H1 (cell line): ENCODE data around the gene IGLON5. TPM values are rescaled to one million over a fixed set of nuclear protein-coding genes. Genes with fewer than 3 reads are reported as not detected.

Experiments used
- CEBPB ChIP-seq: IDR thresholded peaks from 2 replicates; pipeline ENCODE4 v1.6.1; 2012; ENCODE audit warnings: low read depth, low read length
- PHF8 ChIP-seq: fragments of 200-600 bp; sonication (generic); conservative IDR thresholded peaks from 2 replicates; pipeline ENCODE4 v1.7.1; 2012; ENCODE audit warnings: low read depth, mild to moderate bottlenecking, inconsistent platforms, low read length, moderate library complexity
- POLR2AphosphoS5 ChIP-seq: IDR thresholded peaks from 2 replicates; pipeline ENCODE4 v1.6.1; 2011; ENCODE audit warnings: low read depth, low read length
- RXRA ChIP-seq: IDR thresholded peaks from 2 replicates; pipeline ENCODE4 v1.6.1; 2011; ENCODE audit warnings: low read depth, mild to moderate bottlenecking, low read length, moderate library complexity; ENCODE audit not compliant: insufficient read depth
- polyA plus RNA-seq, 7 experiments: library from polyadenylated mRNA; depleted of rRNA in 3 of 7; stranded (reverse) in 5 of 7; unstranded in 2 of 7; fragments of >200 nt in 5 of 7; fragments of 200-250 nt in 2 of 7; gene quantifications; 1 replicate in 5 of 7; 2 replicates in 1 of 7; 4 replicates in 1 of 7; pipeline versions ENCODE4 v1.2.1 to v1.2.3, GENCODE V29; 2011 to 2013; ENCODE audit warnings: missing spikeins in 2 of 7, mixed read lengths in 2 of 7
- total RNA-seq: library from RNA; stranded (reverse); fragmentation: NEBNext Ultra II Directional; extraction: Animal tissue kit (Norgen Biotek cat#: 25700); gene quantifications from 2 replicates; pipeline ENCODE4 v1.2.1, GENCODE V29; 2021
- TF ChIP-seq, protein P1 (sequence below): fragments of 300-600 bp; sonication (generic); IDR thresholded peaks from 2 replicates; pipeline ENCODE4 v1.7.1; 2012; ENCODE audit warnings: low read length, moderate library complexity, mild to moderate bottlenecking, inconsistent platforms; ENCODE audit not compliant: insufficient replicate concordance
- TF ChIP-seq, protein P2 (sequence below), 3 experiments: IDR thresholded peaks; 1 replicate in 2 of 3; 2 replicates in 1 of 3; pipeline versions ENCODE4 v1.5.1 to v1.6.1; 2011; ENCODE audit warnings: low read length in 3 of 3, mild to moderate bottlenecking in 3 of 3, inconsistent platforms in 2 of 3, low read depth in 1 of 3, moderate library complexity in 1 of 3; ENCODE audit not compliant: insufficient read depth in 1 of 3; ENCODE audit errors: control extremely low read depth in 1 of 3
- TF ChIP-seq, protein P3 (sequence below): IDR thresholded peaks from 2 replicates; pipeline ENCODE4 v1.6.1; 2011; ENCODE audit warnings: low read length, improper control_type of control experiment

Gene IGLON5
- total and polyA plus RNA-seq, 2 of the 8 experiments (the other 6 are each of a cell fraction or from before 2014, with no cell fraction given), result 31.8 to 34.6 TPM

DNA sequence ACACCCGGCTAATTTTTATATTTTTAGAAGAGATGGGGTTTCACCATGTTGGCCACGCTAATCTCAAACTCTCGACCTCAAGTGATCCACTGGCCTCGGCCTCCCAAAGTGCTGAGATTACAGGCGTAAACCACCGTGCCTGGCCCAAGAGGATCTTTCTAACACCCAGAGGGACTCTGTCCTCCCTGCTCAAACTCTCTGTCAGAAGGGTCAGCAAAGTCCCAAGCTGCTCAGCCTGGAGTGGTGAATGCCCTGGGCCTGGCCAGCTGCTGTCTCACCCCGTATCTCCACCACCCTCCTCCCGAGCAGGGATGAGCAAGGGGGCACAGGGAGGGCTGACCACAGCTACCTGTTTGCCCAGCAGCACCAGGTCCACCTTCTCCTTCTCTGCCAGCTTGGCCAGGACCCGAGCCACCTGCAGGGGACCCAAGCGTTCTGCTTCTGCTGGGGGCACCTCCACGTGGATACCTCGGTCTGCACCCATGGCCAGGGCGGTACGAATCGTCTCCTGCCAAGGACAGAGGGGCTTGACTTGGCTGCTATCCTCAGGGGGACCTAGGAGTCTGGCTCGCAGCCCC lies 41.4 kb downstream of the IGLON5 start (continued):
- TF ChIP-seq RXRA (no peak), POLR2AphosphoS5 (no peak), CEBPB (no peak), PHF8 (no peak)
- TF ChIP-seq, protein P1, sequence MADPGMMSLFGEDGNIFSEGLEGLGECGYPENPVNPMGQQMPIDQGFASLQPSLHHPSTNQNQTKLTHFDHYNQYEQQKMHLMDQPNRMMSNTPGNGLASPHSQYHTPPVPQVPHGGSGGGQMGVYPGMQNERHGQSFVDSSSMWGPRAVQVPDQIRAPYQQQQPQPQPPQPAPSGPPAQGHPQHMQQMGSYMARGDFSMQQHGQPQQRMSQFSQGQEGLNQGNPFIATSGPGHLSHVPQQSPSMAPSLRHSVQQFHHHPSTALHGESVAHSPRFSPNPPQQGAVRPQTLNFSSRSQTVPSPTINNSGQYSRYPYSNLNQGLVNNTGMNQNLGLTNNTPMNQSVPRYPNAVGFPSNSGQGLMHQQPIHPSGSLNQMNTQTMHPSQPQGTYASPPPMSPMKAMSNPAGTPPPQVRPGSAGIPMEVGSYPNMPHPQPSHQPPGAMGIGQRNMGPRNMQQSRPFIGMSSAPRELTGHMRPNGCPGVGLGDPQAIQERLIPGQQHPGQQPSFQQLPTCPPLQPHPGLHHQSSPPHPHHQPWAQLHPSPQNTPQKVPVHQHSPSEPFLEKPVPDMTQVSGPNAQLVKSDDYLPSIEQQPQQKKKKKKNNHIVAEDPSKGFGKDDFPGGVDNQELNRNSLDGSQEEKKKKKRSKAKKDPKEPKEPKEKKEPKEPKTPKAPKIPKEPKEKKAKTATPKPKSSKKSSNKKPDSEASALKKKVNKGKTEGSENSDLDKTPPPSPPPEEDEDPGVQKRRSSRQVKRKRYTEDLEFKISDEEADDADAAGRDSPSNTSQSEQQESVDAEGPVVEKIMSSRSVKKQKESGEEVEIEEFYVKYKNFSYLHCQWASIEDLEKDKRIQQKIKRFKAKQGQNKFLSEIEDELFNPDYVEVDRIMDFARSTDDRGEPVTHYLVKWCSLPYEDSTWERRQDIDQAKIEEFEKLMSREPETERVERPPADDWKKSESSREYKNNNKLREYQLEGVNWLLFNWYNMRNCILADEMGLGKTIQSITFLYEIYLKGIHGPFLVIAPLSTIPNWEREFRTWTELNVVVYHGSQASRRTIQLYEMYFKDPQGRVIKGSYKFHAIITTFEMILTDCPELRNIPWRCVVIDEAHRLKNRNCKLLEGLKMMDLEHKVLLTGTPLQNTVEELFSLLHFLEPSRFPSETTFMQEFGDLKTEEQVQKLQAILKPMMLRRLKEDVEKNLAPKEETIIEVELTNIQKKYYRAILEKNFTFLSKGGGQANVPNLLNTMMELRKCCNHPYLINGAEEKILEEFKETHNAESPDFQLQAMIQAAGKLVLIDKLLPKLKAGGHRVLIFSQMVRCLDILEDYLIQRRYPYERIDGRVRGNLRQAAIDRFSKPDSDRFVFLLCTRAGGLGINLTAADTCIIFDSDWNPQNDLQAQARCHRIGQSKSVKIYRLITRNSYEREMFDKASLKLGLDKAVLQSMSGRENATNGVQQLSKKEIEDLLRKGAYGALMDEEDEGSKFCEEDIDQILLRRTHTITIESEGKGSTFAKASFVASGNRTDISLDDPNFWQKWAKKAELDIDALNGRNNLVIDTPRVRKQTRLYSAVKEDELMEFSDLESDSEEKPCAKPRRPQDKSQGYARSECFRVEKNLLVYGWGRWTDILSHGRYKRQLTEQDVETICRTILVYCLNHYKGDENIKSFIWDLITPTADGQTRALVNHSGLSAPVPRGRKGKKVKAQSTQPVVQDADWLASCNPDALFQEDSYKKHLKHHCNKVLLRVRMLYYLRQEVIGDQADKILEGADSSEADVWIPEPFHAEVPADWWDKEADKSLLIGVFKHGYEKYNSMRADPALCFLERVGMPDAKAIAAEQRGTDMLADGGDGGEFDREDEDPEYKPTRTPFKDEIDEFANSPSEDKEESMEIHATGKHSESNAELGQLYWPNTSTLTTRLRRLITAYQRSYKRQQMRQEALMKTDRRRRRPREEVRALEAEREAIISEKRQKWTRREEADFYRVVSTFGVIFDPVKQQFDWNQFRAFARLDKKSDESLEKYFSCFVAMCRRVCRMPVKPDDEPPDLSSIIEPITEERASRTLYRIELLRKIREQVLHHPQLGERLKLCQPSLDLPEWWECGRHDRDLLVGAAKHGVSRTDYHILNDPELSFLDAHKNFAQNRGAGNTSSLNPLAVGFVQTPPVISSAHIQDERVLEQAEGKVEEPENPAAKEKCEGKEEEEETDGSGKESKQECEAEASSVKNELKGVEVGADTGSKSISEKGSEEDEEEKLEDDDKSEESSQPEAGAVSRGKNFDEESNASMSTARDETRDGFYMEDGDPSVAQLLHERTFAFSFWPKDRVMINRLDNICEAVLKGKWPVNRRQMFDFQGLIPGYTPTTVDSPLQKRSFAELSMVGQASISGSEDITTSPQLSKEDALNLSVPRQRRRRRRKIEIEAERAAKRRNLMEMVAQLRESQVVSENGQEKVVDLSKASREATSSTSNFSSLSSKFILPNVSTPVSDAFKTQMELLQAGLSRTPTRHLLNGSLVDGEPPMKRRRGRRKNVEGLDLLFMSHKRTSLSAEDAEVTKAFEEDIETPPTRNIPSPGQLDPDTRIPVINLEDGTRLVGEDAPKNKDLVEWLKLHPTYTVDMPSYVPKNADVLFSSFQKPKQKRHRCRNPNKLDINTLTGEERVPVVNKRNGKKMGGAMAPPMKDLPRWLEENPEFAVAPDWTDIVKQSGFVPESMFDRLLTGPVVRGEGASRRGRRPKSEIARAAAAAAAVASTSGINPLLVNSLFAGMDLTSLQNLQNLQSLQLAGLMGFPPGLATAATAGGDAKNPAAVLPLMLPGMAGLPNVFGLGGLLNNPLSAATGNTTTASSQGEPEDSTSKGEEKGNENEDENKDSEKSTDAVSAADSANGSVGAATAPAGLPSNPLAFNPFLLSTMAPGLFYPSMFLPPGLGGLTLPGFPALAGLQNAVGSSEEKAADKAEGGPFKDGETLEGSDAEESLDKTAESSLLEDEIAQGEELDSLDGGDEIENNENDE, result no peak
- TF ChIP-seq, protein P2, sequence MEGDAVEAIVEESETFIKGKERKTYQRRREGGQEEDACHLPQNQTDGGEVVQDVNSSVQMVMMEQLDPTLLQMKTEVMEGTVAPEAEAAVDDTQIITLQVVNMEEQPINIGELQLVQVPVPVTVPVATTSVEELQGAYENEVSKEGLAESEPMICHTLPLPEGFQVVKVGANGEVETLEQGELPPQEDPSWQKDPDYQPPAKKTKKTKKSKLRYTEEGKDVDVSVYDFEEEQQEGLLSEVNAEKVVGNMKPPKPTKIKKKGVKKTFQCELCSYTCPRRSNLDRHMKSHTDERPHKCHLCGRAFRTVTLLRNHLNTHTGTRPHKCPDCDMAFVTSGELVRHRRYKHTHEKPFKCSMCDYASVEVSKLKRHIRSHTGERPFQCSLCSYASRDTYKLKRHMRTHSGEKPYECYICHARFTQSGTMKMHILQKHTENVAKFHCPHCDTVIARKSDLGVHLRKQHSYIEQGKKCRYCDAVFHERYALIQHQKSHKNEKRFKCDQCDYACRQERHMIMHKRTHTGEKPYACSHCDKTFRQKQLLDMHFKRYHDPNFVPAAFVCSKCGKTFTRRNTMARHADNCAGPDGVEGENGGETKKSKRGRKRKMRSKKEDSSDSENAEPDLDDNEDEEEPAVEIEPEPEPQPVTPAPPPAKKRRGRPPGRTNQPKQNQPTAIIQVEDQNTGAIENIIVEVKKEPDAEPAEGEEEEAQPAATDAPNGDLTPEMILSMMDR (IDR thresholded peaks at IDR 0.05; ENCODE audit: control extremely low read depth in 1 of 3, insufficient read depth in 1 of 3, low read depth in 1 of 3, low read length in 3 of 3), result no peak
- TF ChIP-seq, protein P3, sequence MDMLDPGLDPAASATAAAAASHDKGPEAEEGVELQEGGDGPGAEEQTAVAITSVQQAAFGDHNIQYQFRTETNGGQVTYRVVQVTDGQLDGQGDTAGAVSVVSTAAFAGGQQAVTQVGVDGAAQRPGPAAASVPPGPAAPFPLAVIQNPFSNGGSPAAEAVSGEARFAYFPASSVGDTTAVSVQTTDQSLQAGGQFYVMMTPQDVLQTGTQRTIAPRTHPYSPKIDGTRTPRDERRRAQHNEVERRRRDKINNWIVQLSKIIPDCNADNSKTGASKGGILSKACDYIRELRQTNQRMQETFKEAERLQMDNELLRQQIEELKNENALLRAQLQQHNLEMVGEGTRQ, result no peak
